ENCODE results near the gene DDAH1. TPM values are rescaled to one million over a fixed set of nuclear protein-coding genes. Genes with fewer than 3 reads are reported as not detected.

DDAH1 gene
- total RNA-seq, 1 experiment from 2014 or later: 20.8 TPM

GRCh38 chr1:85276215-85276977 is 188.6 kb downstream of the DDAH1 start, which contains the start of gene BCL10:
Gene BCL10, minus strand, starts transcription at chr1:85276632. Its CDS starts 280 bp downstream, at chr1:85276352.
- peak; percentile 98 for DNase-seq
- Histone ChIP-seq H3K9me3 (no peaks in the 10 kb centered on the region), H3K36me3 (peaks cover 34% of the 10 kb centered on the region), H3K4me3 (peak within 1 kb of the TSS; percentile 94), H3K27me3 (no peaks in the 10 kb centered on the region)

DNA sequence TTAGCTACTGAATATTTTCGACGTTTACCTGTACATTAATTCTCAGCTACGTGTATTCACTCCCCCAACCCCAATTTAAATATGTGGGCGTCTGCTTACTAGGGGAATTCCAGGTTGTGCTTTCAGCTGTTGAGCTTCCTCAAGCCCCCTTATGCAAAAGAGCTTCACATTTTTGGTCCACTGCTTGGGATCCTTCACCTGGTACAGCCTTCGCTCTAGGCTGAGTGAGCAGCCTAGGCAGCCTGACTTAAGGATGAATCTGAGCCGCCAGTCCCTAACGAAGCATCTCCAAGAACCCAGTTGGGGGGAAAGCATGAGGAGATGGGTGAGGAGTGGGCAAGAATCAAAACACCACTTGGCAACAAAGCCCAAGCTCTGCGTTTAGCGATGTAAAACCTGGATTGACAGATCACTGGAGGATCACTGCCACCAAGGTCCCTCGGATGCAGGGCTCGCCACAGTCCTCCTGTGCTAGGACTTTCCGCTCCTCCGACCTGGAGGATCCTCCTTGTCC is 189.2 kb downstream of the DDAH1 start:
- peaks cover 40% of the 10 kb centered on the region for H3K36me3 ChIP-seq
- no peaks in the 10 kb centered on the region for H3K27me3 ChIP-seq
- H3K9me3 ChIP-seq: no peaks in the 10 kb centered on the region
- peak overlapping the region; percentile 94 for H3K4me3 ChIP-seq
- DNase-seq: no peak

DNA sequence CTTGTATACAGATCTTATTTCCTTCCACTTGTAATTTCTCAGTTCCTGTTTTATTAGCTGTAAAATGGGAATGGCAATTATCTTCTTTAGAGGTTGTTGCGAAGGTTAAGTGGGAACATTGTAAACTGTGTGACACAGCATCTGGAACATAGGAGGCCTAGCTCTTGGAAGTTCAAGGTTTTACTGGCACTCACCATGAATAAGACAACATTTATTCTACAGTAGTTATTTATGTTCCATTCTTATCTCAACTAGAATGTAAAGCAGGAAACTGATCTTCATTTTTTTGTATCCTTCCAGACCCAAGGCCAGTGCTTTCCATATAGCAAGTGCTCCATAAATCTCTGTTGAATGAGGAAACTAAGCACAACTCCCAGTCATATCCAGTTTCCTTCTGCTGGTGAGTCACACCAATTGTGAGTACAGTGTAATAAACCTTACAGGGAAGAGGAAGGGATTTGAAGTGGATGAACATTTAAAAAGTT is 189.9 kb downstream of the DDAH1 start:
- no peak for DNase-seq
- Histone ChIP-seq H3K27me3 (no peaks in the 10 kb centered on the region), H3K9me3 (no peaks in the 10 kb centered on the region), H3K36me3 (peaks cover 48% of the 10 kb centered on the region), H3K4me3 (peak overlapping the region; percentile 94)

DNA sequence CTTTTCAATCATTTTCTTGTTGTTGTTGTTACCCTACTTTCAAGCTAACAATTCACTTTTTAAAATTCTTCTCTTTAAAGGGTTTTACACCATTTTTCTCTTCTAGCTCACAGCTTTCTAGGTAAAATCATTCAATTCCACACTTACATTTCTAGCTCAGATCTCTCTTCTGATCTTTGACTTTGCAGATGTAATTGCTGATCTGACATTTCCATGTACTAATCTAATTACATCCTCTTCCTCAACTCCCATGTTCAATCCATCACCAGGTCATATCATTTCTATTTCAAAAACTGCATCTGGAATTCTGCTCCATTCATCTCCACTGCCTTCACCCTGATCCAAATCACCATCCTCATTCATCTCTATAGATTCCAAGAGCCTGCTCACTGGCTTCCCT is 191.6 kb downstream of the DDAH1 start:
- no peak for DNase-seq
- H3K9me3 ChIP-seq: no peaks in the 10 kb centered on the region
- H3K36me3 ChIP-seq: peaks cover 62% of the 10 kb centered on the region
- no peaks in the 10 kb centered on the region for H3K27me3 ChIP-seq
- H3K4me3 ChIP-seq: no peak overlapping the region

GRCh38 chr1:85268801-85269585 is 196.0 kb downstream of the DDAH1 start:
- no peak overlapping the region for H3K4me3 ChIP-seq
- no peaks in the 10 kb centered on the region for H3K27me3 ChIP-seq
- peaks cover 82% of the 10 kb centered on the region for H3K36me3 ChIP-seq
- no peaks in the 10 kb centered on the region for H3K9me3 ChIP-seq
- no peak for DNase-seq

Other genes starting within 250 kb of the DDAH1 start
- 16.4 and 19.8 TPM in 2 replicates for gene C1orf52, start 205.5 kb downstream of the DDAH1 start, total RNA-seq (2014; rRNA removed; shearing (Covaris generic); ENCODE audit: low replicate concordance)
- 11.3 and 24.9 TPM in 2 replicates for gene BCL10, start 188.5 kb downstream of the DDAH1 start, total RNA-seq (2014; rRNA removed; shearing (Covaris generic); ENCODE audit: low replicate concordance)
- 171 and 192 TPM in 2 replicates for gene CCN1, start 115.6 kb upstream of the DDAH1 start, total RNA-seq (2014; rRNA removed; shearing (Covaris generic); ENCODE audit: low replicate concordance)
- 11.6 and 26.2 TPM in 2 replicates for gene ZNHIT6, start 243.3 kb upstream of the DDAH1 start, total RNA-seq (2014; rRNA removed; shearing (Covaris generic); ENCODE audit: low replicate concordance)

All from MG63 (cell line).